ENCODE measurements around the gene STAC3. TPM values are rescaled to one million over a fixed set of nuclear protein-coding genes. Genes with fewer than 3 reads are reported as not detected.

STAC3 gene
- total RNA-seq, 1 experiment from 2014 or later, result 2.8 TPM

DNA sequence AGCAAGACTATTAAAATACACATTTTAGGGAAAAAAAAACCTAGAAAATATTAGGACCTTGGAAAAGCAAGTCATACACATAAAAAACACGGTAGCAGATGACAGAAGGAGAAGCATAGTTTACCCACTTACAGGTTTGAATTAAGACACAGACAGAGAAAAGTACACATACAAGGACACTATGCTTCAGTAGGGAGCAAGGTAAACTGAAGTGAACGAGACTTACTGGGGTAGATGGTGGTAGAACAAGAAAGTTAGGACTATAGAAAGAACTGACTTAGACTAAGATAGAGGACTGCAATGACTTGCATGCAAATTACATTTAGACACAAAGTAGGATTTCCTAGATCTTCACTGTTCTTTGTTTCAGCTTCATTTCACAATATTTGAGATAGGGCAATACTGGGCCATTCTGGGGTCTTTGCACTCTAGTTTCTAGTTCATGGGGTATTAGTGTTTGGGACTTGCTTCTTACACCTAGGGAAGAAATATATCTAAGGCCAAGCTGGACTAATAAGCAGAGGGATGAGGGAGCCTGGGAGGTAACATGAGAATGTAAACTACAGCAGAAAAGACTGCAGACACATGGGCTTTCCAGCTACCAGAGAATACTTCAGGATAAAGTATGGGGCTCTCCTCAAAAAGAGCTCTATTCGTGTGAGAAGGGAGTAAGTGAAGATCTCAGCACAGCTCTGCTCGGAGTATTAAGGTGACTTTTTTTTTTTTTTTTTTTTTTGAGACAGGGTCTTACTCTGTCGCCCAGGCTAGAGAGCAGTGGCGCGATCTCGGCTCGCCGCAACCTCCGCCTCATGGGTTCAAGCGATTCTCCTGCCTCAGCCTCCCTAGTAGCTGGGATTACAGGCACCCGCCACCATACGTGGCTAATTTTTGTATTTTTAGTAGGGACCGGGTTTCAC is 27.7 kb upstream of the STAC3 start:
- peaks cover 10 to 13% of the 10 kb centered on the region in 2 experiments for H3K4me1 Mint-ChIP-seq
- no peak for TF ChIP-seq CTCF (conservative IDR thresholded peaks at IDR 0.05)

More for the DNA sequence above, 27.7 kb upstream of the STAC3 start:
- Mint-ChIP-seq H3K36me3 (ENCODE audit: insufficient read depth in 1 of 3, low read depth in 3 of 3) (peaks cover 19 to 70% (median 59%) of the 10 kb centered on the region in 3 experiments; a peak in 6 of 7 replicates), H3K4me3 (no peak overlapping the region), H3K9me3 (peaks cover 0 to 3% of the 10 kb centered on the region in 2 experiments; a peak in 1 of 5 replicates), H3K27ac (no peak overlapping the region; a peak in 1 of 7 replicates), H3K27me3 (ENCODE audit: low read depth) (no peaks in the 10 kb centered on the region)
- H4K5ac ChIP-seq (ENCODE audit: insufficient read length, low read depth, low read length), result no peak overlapping the region
- no peaks in the 10 kb centered on the region; the same call in 1 of the 2 replicates for H3K4me1 ChIP-seq (ENCODE audit: insufficient read depth, low read length)
- no peaks in the 10 kb centered on the region for H3K9me3 ChIP-seq (ENCODE audit: control insufficient read depth, low read depth, low read length)
- no peaks in the 10 kb centered on the region for H3K23me2 ChIP-seq (ENCODE audit: insufficient read length, low read depth, low read length, poor library complexity, severe bottlenecking)
- H3K4me2 ChIP-seq (ENCODE audit: insufficient read depth, insufficient read length, low read length), result no peak overlapping the region
- no peak overlapping the region for H3K23ac ChIP-seq (ENCODE audit: insufficient read length, low read depth, low read length)
- WGBS (ENCODE audit: extremely low coverage, insufficient read length, low lambda C conversion rate), result no CpG with 5 or more reads among the region's 15 CpGs
- H3K27ac ChIP-seq (ENCODE audit: insufficient read length, low read depth, low read length), result no peak overlapping the region
- no peak overlapping the region for H3K18ac ChIP-seq (ENCODE audit: insufficient read length, low read depth, low read length)
- no peak overlapping the region for H3K14ac ChIP-seq (ENCODE audit: insufficient read depth, low read length)
- no peak overlapping the region for H4K8ac ChIP-seq (replicated peaks; ENCODE audit: insufficient read length, low read depth, low read length)
- H2BK20ac ChIP-seq (ENCODE audit: low read depth, low read length, poor library complexity, severe bottlenecking), result no peak overlapping the region
- no peaks in the 10 kb centered on the region for H3K79me2 ChIP-seq (ENCODE audit: insufficient read depth, low read length)
- no peak overlapping the region for H2AK5ac ChIP-seq (ENCODE audit: insufficient read length, low read length)
- H2BK120ac ChIP-seq (ENCODE audit: low read depth, low read length, poor library complexity, severe bottlenecking), result no peak overlapping the region
- H3K9ac ChIP-seq (ENCODE audit: extremely low read depth, insufficient read length, low read length), result no peak overlapping the region
- H3K56ac ChIP-seq (ENCODE audit: insufficient read length, low read depth, low read length), result no peak overlapping the region
- H3K4ac ChIP-seq (ENCODE audit: low read depth, low read length), result no peak overlapping the region
- H4K91ac ChIP-seq (ENCODE audit: insufficient read length, low read depth, low read length), result no peak overlapping the region
- no peaks in the 10 kb centered on the region for H4K20me1 ChIP-seq (ENCODE audit: control insufficient read depth, insufficient read depth, insufficient read length)
- H3K79me1 ChIP-seq (ENCODE audit: insufficient read depth, low read depth, low read length, poor library complexity, severe bottlenecking), result no peaks in the 10 kb centered on the region
- no peak overlapping the region for H2BK5ac ChIP-seq (ENCODE audit: insufficient read length, low read length)
- no peak overlapping the region for H2BK15ac ChIP-seq (ENCODE audit: low read depth, low read length)
- DNase-seq, result no peak
- H2BK12ac ChIP-seq (ENCODE audit: insufficient read length, low read depth, low read length), result no peak overlapping the region
- no peaks in the 10 kb centered on the region for H3K27me3 ChIP-seq (ENCODE audit: insufficient read depth, low read length)
- no peak overlapping the region for H2AFZ ChIP-seq (ENCODE audit: low read length)
- H3T11ph ChIP-seq (ENCODE audit: low read length), result no peak overlapping the region

All from H9 (cell line).